Activated gamma-delta T cell treated with Interleukin-2 at 50 U/mL for 16 hours (primary cell): ENCODE data around the gene COMP.

ENCODE experiments used
- DNase-seq: peaks from one replicate; pipeline ENCODE4 v3.0.0-alpha.2; 2020

The COMP gene

DNA sequence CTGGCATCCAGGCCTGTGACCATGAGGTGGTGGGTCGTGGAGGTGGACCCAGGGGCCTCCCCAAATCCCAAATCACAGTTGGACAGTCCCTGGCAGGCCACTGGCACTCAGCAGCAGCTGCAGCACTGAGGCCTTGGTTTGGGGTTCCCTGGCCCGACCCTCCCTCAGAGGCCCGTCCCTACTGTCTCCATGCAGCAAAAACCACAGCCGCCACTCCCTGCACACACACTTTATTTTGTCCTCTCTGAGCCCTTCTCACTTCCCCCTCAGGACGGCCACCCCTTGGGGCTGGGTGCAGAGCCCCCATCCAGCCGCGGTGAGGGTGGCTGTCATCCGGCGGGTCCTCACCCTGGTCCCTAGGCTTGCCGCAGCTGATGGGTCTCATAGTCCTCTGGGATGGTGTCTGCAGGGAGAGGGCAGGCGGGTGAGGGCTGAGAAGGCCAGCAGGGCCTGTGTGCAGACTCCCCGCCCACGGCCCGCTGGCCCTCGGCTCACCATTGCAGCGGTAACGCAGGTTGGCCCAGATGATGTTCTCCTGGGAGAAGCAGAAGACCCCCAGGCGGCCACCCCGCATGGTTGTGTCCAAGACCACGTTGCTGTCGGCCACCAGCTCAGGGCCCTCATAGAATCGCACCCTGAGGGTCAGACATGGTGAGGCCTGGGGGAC is 8.4 kb downstream of the COMP start:
- no peak for DNase-seq

DNA sequence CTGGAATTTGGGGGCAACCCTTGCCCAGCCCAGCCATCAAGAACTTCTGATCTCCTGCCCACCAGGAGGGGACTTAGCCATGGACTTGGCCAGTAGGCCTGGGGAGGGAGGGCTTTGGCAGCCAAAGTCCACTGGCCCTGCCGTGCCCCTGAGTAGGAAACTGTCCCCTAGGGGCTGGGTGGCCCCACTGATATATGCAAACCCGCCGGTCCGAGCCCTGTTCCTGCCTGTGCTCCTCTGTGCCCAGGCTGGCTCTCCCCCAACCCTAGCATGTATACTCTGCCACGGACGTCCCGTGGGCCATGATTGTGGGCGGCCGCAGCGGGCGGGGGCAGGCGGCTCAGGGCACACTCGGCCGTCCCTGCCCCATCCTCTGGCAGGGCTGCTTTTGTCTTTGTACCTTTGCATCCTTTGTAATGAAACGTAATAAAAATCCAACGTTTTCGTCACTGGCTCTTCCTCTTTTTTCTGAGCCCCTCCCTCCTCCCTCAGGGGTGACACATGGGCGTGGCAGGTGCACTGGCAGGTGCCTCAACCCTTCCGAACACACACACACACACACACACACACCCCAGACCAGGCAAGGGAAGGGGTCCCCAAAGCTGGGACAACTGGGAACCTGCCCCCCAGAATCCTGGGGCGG is 9.1 kb downstream of the COMP start:
- no peak for DNase-seq

DNA sequence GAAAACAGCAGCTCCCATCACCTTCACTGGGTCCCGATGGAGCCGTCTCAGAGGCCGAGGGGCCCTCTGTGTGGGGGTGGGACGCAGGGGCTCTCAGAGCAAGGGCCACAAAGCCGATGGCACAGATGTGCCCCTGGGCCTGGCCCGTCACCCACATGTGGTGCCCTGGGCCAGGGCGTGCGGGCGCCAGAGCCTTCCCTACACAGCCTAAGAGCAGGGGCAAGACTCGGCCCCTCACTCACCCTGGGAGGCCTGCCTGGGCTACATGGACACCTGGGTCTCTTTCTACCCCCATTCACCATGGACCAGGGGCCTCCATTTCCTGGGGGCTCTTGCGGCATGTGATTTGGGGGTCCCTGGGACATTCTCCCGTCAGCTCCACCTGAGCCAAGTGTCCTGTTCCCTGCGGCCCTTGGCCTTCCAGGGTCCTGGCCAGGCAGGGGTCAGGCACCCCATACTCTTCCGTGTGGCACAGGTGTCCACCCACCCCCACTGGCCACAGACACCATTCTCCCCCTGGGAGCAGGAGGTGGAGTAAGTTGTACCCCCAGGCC is 10.0 kb downstream of the COMP start:
- no peak for DNase-seq

DNA sequence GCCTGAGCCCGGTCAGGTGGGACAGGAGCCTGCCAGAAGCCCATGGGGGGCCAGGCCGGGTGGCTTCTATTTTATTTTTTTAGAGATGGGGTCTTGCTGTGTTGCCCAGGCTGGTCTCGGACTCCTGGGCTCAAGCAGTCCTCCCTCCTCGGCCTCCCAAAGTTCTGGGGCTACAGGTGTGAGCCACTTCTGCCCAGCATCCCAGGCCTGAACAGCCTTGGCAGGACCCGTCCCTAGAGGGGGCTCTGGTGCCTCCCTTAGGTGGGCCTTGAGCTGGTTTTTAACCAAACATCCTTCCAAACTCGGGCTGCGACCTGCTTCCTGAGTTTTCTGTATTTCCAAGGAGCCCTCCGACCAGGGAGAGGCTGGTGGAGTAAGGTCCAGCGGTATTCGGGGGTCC is 10.5 kb downstream of the COMP start:
- DNase-seq: no peak

DNA sequence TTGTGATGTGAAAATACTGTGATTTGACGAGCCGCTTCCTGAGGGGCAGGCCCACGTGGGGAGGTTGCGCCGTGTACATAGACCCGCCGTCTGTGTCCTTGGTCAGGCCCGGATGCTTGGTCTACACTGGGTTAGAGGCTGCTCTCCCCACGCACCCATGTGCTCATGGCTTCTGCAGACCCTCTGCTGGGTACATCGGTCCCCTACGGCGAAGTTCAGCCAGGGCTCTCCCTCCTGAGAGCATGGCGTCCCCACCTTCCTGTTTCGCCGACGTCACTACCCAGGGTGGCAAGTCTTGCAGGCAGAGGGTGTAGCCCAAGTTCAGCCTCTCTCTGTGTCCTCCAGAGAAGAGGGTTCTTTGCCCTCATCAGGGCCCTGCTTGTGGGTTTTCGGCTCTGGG is 11.0 kb downstream of the COMP start:
- no peak for DNase-seq

DNA sequence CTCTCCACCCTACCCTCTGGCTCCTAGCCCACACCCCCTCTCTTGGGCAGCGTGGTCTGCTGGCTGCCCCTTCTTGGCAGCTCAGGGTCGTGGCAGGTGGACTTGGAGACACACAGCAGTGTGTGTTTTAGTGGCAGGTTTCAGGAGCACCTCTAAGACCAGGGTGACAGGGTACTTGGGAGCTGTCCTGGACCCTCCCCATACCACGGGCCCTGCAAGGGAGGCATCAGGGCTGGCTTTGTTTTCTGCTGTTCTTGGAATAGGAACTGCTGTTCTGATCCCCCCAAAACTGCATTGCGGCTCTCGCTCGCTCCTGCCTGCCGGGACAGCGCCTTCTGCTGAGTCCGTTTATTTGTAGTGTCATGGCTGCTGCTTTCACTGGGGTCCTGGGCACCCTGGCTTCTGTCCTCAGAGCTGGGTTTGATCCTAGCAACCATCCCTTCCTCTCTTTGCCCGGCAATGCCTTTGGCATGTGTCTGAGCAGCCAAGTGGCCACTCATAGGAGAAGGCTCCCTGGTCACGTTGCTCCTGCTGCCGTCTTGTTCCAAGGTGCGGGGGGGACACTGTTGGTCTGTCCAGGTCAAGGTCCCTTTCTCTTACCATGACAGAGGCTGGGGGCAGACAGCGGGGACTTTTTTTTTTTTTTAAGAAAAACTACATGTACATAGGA is 12.1 kb downstream of the COMP start:
- no peak for DNase-seq

DNA sequence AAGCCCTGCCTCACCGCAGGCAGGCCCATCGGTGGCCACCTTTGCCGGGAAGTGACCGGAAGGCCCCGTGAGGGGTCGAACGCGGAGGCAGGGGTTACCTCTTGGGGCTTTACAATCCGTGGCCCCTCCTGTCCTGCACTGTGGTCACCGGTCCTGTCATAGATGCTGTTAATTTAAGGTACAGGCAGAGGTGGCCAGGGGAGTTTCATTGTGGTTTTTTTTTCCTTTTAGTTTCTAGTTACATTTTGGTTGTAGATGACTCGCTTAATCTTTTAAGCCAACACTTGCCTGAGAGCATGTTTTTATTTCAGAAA is 13.1 kb downstream of the COMP start:
- no peak for DNase-seq

DNA sequence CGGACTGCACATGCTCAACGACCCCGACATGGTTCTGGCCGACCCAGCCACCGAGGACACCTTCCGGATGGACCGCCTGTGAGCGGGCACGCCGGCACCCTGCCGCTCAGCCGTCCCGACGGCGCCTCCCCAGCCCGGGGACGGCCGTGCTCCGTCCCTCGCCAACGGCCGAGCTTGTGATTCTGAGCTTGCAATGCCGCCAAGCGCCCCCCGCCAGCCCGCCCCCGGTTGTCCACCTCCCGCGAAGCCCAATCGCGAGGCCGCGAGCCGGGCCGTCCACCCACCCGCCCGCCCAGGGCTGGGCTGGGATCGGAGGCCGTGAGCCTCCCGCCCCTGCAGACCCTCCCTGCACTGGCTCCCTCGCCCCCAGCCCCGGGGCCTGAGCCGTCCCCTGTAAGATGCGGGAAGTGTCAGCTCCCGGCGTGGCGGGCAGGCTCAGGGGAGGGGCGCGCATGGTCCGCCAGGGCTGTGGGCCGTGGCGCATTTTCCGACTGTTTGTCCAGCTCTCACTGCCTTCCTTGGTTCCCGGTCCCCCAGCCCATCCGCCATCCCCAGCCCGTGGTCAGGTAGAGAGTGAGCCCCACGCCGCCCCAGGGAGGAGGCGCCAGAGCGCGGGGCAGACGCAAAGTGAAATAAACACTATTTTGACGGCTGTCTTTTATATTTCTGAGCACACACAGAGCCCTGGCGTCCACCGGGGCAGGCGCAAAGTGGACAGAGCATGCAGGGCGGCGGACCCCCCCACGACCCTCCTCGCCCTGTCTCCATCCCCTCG is 13.6 kb downstream of the COMP start:
- DNase-seq: no peak

DNA sequence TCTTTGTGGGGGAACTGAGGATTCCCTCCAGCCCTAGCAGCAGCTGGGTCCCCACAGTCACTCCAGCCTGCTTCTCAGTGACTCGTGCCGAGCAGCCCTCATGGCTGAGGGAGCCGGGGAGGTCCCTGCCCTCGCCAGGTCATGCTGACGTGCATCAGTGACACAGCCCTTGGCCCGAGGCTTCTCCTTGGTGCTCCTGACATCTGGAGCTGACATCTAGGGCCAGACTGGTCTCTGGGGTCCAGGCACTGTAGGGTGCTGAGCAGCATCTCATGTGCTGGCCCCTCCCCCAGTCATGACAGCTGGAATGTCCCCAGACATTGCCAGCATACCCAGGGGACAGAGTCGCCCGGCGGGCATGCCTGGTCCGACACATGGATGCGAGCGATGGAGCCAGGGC is 14.4 kb downstream of the COMP start:
- DNase-seq: no peak

DNA sequence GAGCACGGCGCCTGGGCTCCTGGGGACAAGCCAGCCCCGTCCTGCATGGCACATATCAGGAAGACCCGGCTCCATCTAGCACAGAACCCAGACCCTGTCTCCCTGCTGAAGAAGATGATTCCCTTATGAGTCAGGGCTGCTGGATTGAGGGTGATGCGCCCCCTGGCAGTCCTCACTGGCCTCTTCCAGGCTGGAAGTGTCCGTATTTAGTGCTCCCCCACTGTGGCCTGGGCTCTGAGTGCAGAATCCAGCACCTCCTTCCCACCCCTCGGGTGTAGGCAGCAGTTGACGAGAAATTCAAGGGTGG is 14.9 kb downstream of the COMP start:
- DNase-seq: no peak

DNA sequence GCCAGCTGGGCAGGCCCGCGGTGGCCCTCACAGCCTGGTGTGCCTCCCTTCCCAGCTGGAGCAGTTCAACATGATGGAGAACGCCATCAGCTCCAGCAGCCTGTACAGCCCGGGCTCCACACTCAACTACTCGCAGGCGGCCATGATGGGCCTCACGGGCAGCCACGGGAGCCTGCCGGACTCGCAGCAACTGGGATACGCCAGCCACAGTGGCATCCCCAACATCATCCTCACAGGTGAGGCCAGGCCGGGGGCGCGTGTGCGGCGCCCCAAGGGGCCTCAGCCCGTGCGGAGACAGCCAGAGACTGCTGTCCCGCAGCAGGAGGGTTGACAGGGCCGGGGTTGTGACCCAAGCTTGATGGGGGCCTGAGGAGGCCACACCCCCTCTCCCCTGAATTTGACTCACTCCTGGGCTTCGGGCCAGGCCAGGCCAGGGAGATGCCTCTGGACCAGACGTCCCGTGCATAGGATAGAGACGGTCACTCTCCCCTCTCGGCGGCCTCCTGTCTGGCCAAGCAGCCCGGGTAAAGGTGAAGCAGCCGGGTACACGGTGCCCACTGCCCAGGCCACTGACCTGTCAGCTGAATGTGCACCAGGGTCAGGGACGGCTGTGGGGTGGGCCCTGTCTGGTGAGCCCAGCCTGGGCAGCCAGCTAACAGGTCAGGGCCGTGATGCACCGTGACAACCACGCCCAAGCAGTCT is 15.4 kb downstream of the COMP start:
- no peak for DNase-seq

DNA sequence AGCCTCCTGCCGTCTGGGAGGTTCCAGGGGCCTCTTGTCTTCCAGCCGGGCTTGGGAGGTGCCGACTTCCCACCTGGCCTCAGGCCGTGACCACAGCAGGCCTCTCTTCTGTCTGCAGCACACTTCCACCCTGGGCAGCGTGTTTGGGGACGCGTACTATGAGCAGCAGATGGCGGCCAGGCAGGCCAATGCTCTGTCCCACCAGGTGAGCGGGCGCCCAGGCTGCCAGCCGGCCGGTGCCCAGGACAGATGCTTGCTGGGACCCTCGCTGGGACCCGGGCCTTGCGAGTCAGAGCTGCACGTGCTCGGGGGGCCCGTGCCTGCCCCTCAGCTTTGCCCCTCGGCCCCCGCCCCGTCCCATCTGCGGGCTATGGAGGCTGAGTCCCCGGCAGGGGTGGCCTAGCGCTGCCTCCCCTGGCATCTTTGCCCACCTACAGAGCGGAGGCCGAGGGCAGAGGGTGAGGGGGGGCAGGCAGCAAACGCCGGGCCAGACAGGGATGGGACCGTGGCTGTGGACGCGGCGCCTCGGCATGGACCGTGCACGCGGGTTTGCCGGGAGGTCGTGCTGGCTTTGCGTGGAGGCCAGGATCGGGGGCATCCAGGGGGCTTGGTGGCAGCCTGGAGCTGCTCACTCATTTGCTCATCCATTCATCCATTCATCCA is 16.2 kb downstream of the COMP start:
- DNase-seq: no peak

DNA sequence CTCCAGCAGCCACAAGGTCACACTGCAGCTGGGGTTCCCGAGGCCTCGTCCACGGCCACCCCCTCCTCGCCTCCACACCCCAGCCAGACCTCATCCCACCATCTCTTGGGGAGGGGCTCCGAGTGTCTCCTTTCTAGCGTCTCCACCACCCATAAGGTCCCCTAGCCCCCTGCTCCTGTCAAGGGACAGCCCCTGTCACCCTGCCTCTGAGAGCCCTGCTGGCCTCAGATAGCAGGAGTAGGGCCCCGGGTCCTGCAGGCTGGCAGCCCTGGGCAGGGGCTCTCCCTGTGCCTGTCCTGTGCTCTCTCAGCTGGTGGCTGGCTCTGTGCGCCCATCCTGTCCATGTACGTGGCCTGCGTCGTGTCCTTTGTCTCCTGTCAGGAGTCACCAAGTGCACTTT is 17.0 kb downstream of the COMP start:
- no peak for DNase-seq

DNA sequence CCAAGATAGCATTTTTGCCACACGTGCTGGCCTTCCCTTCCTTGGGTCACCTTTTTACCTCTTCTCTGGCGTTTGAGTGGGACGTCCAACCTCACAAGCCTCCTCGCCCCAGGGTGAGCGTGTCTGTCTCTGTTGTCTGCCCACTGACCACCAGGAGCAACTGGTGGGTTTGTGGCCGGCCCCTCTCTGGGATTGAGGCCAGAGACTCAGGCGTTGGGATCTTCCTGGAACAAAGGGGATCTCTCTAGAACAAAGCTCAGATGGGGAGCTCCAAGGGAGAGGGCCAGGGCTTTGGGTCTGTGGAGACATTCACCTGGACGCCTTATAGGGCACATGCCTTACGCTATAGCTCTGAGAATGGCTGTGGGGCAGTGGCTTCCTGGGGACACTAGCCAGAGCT is 17.4 kb downstream of the COMP start:
- no peak for DNase-seq

DNA sequence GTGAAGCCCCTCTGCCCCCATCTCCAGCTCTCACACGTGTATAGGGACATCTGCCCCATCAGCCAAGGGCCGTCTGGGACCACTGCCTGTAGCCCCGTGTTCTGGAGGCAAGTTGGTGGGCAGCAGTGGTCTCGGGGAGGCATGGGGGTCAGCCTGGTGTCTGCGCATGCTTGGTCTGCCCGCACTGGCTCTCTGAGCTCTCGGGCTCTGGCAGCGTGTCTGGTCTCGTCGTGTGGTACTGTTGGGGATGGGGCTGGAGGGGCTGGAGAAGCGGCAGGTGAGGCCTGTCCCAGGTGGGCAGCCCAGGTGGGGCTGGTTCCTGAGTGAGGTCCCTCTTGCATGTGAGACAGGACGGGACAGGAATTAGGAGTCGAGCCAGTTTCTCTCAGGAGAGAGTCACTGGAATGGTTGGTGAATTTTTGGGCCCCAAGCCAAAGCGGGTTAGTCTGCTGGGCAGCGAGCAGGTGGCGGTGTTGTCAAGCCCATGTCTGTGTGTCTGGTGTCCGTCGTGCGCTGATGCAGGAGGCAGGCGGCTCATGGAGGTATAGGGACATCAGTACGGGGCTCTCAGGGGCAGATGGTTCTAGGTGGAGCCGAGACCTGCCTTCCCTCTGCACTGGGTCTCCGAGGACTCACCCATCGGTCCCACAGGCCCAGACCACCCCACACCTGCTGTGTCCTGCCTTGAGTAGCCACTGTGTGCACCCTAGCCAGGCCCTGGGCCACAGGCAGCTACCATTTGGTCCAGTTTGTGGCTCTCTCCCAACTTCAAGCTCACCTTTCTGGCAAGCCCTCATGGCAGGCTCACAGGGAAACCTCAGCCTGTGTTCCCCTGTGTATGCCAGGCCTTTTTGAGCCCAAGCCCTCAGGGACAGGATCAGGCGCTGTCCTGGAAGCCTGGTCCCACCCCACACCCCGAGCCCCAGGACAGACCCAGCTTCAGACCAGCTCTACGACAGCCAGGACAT is 18.2 kb downstream of the COMP start:
- no peak for DNase-seq

DNA sequence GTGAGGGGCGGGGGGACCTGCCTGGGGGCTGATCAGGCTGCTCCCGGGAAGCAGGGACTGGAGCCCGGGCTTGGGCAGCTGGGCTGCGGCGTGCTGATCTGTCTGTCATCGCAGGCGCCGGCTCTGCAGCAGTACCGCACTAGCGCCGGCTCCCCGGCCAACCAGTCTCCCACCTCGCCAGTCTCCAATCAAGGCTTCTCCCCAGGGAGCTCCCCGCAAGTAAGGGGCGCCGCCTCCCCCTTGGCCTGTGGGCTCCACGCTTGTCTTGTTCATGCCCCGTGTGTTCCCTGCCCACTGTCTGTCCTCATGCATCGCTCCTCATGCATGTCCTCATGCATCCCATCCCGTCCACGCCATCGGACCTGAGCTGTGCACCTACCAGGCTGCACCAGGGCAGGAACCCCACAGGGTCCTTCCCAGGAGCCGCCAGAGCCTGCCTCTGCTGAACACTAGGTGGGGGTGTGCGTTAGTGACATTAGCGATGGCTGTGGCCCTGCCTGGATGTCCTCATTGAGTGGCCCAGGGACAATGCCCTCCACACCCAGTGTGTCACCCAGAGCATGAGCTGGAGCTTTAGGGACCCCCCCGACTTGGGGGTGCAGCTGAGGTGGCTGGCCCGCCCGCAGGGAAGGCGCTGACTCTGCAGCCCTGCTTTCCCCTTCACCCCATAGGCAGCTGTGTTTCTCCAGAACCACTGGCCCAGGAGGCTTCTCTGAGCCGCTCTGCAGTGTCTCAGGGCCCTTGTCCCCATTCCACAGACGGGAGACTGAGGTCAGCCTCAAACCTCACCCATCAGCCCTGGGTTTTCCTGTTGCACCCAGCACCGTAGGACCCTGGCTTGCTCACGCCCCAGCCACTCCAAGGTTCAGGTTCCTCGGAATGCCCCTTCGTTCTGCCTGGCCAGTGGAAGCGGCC is 19.5 kb downstream of the COMP start:
- no peak for DNase-seq

DNA sequence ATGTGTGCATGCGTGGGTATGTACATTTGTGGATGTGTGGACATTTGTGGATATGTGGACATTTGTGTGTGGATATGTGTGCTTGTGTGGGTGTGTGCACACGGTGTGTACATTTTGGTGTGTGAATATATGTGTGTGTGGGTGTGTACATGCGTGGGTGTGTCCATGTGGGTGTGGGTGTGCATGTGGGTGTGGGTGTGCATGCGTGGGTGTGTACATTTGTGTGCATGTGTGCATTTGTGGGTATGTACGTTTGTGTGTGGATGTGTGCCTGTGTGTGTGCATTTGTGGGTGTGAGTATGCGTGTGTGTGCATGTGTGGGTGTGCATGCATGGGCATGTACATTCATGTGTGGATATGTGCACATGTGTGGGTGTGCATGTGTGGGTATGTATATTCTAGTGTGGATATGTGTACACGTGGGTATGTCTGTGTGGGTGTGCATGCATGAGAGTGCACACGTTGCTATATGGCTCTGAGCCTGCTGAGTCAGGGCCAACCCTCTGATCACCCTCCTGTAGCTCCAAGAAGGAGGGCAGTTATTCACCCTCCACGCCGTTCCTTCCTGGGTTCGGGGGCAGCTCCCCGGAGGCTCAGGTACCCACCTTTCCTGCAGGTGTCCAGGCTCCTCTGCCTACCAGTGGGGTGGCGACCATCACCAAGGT is 20.3 kb downstream of the COMP start:
- DNase-seq: no peak

DNA sequence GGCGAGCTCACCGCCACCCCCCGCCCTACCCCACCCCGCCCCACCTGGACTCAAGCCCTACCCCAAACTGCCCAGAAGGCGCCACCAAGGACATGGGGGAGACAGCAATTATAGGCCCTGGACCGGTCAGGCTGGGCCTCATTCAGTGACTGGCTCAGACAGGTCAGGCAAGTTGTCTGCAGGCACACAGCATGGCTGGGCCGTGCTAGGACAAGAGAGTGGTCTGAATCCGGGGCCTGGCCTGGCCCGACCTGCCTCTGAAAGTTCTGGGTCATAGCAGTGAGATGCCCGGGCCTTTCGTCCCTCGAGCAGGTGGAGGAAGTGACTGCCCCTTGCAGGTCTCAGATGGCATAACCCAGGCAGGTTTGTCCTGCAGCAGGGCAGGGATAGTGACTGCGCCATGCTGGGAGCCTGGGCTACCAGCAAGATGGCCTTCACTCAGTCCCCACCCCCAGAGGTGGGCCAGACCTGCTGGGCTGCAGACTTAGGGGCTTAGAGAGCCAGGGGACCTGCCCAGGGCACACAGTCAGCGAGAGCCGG is 21.0 kb downstream of the COMP start:
- no peak for DNase-seq
